Measurements from ENCODE around the gene HHAT.
A peak's percentile ranks its signal among the peaks of the same experiment; 100 is the strongest.

Gene HHAT

DNA sequence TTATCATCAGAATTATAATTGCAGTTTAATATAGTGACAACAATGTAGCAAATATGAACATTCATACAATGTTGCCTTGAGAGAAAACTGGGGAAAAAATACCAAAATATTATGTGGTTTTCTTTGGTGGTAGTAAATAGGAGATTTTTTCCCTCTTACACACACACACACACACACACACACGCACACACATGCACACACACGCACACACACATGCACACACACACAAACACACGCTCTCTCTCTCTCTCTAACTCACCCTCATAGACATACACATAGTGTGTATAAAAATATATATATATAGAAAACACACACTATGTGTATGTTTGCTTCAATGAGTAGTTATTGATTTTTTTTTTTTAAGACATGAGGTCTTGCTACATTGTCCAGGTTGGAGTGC is 211.6 kb downstream of the HHAT start:
- DNase-seq (ENCODE audit: low read depth in 2 of 2): no peak

DNA sequence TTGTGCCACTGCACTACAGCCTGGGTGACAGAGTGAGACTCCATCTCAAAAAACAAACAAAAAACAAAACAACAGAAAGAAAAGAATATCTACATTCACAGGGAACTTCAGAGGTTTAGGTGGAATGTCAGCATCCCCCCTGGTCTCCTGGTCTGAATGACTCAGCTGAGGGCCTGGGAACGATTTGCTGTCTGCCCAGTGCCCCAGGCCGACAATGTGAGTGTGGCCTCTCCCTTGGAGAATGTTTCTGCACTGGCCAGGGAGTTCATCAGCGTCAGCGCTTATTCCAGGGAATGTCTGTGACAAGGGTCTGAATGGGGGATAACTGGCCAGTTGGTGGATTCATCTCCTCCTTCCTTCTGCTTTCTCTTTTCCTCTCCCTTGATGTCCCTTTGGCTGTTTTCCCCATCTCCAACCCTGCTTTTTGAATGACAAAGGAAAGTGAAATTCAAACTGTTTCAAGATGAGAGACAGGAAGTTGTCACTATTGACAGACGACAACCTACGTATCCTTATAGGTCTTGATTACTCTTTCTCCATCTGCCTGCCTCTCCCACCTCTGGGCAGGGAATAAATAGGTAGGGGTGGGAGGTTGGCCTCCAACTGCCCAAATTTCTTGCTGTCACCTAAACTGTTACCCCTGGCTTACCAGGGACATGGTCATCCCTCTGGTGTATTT is 213.1 kb downstream of the HHAT start:
- no peak for DNase-seq (ENCODE audit: low read depth in 2 of 2)

- no peak for DNase-seq (ENCODE audit: low read depth in 2 of 2)
Observed at GRCh38 chr1:210551899-210552298, 223.2 kb downstream of the HHAT start.

DNA sequence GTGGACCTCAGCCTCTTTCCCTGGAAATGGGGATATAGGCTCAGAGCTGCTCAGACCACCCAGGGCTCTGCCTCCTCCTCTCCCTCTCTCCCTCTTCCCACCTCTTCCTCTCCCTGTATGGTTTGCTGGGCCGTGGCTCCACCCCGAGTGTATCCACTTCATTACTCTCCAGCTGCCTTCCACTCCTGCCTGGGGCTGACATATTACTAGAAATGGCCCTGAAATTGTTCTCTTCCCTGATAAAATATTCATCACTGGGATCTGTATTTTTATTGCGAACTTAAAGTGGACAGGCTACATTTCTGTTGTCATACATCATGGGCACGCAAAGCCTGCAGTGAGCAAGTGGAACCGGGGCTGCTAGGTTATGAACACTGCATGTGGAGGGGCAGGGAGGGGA is 225.0 kb downstream of the HHAT start:
- no peak for DNase-seq (ENCODE audit: low read depth in 2 of 2)

DNA sequence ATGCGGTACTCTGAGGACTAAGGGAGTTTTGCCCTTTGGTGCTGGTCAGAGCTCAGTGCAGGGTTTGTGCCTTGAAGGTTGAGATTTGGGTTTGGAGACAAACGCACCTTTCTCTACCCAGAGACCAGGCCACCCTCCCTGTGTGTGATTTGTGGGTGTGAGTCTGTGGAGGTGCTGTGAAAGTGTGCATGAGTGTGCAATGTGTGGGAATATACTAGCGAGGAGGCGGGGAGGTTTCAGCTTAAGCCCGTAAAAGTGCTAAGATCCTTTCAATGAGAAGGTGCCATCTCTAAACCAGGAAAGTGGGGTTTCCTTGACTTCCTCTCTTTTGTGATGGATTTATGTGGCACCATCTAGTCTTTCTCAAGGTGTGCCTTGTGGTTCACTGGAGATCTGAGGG is 225.7 kb downstream of the HHAT start:
- no peak for DNase-seq (ENCODE audit: low read depth in 2 of 2)

GRCh38 chr1:210556475-210556874 is 227.8 kb downstream of the HHAT start:
- no peak for DNase-seq (ENCODE audit: low read depth in 2 of 2)

DNA sequence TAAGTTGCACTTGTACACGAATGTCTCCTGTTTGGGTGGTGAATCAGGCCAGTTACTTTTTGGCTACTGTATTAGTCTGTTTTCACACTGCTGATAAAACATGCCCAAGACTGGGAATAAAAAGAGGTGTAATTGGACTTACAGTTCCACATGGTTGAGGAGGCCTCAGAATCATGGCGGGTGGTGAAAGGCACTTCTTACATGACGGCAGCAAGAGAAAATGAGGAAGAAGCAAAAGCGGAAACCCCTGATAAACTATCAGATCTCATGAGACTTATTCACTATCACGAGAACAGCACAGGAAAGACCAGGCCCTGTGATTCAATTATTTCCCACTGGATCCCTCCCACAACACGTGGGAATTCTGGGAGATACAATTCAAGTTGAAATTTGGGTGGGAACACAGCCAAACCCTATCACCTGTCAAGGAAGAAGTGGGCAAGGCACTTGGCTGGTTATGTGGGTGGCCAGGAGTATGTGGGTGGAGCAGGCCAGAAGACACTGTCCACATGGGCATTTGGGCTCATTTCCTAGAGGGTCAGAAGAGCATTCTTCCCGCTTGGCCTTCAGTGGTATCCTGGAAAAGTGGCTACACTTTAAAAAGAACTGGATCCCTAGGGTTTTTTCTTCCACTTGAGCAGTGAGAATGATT is 228.8 kb downstream of the HHAT start:
- no peak for DNase-seq (ENCODE audit: low read depth in 2 of 2)

DNA sequence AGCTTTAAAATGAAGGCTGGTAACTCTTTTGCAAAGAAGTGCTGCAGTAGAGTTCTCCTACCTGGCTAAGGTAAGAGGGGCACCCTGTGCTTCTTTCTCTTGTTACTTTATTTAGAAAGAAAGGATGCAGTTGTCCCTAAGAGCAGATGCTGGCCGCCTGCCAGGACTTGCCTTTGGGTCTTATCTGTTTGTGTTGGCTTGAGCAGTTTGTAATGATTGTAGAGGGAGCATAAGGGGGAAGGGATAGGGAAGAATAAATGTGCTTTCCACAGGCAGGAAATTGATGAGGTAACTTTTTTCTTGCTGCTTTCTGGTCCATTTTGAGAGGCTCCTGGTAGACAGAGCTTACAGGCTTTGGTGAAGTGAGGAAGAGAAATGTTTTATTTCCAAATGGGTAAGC is 229.6 kb downstream of the HHAT start:
- DNase-seq (ENCODE audit: low read depth in 2 of 2): no peak

- no peak for DNase-seq (ENCODE audit: low read depth in 2 of 2)
Observed at GRCh38 chr1:210565306-210565705, 236.6 kb downstream of the HHAT start.

DNA sequence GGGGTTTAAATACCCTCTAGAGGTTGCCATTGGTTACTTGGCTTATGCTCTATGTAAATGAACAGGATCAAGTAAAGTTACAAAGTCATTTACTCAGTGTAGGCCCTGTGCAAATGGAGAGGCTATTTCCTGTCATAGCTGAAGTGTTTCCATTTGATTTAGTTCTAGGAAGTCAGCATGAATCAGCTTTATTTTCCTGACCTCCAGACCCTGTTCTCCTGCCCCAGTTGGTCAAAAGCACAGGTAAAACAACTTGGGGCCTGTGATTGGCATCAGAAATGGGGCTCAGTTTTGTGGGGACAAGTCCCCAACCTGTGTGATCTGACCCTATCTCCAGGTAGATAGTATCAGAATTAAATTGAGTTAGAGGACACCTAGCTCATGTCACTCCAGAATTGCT is 239.9 kb downstream of the HHAT start:
- DNase-seq (ENCODE audit: low read depth in 2 of 2): no peak

DNA sequence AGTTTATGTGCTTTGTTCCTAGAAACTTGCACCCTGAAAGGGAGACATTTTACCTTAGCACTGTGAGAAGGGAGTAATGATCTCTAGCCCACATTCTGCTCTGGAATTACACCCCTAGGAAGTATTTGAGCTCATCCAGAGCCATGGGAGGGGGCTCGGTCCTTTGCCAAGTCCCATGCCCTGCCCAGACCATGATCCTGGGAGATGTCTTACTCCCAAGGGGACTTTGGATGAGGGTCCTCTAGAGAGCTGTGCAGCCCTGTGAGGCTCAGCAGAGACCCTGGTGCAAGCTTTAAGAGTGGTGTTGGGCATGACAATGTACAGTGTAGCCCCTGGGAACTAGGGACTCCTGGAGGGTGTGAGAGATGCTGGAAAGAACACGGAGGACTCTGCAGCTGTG is 241.4 kb downstream of the HHAT start:
- no peak for DNase-seq (ENCODE audit: low read depth in 2 of 2)

DNA sequence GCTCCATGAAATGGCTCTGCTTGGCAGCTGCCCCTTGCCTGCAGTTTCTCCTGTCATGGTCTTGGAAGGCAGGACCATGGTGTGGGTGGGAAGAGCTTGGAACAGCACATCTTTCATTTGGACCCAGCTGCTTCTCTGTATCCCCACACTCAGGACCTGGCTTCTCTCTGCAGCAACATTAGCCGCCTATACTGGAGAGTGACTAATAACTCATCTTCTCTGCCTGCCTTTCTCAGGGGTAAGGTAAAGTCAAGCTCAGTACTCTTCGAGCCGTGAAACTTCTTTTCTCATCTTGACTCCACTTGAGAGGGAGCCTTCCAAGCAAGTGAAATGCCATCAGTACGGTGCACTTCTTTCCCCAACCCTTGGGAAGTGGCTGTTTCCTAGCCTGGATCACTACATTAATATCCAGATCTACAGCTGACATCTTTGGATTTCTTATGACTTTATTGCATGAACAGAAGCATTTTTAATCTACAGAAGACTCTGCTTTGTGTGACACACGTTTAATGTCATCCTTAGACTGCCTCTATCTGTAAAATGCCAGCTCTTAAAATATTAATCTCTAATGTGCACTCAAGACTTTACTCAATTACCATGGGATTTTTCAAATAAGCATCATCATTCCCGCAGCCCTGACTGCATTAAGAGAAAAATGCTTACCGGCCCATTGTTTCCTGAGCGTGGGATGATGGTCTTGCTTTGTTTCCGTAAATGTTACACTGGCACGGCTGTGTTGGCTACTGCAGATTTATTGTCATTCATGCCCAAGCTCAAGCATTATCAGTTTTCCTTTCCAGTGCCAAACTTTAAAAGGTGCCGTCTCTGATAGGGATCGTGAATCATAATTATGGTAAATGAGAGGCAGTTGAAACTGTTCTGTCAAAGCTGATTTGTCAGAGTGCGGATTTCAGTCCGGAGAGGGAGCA is 242.9 kb downstream of the HHAT start:
- DNase-seq (ENCODE audit: low read depth in 2 of 2): no peak

DNA sequence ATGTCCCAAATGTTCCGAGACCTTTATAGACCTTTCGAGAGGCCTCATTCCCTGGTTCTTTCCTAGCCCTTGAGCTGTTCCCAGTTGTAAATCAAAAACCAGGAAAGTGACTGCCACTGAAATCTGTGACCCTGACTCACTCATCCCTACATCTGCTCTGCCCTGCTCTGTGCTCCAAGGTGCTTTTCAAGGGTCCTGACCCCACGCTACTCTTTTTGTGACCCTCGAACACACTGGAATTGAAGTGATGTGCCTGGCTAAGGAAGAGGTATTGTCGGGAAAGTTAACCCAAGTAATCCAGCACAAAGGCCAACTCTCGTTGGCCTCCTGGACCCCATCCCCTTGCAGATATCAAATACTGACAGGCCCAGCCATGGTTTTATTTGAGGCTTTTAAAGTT is 244.4 kb downstream of the HHAT start:
- DNase-seq (ENCODE audit: low read depth in 2 of 2): no peak

DNA sequence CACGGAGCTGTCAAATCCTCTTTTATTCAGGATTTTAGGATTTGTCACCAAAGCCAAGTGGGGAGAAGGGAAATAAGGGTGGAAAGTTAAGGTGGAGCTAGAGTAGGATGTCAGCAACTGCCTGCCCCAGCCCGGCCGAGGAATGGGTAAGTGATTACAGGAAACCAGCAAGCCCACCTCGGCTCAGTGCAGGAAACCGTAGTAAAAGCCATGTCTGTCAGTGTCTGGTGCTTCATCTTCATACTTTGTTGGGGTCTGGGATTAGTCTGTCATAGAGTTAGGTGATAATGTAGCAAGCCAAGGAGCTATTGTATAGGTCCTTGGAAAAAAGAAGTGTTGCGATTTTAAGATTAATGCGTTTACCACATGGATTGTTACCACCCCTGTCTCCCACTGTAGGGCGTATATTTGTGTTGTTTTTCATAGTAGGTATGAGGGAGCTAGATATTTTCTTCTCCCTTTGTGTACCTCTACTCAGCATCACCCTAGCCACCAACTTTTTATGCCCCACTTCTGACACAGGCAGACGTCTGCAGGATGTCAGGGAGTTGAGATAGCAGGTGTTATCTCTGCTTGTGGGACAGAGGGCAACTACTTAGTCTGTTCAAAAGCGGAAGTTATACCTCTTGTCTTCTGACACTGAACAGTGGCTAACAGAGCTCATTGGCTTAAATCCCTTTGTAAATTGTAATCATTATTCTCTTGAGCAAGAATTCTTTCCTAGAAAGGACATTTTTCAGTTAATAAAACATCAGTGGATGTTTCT is 253.7 kb downstream of the HHAT start:
- no peak for DNase-seq (ENCODE audit: low read depth in 2 of 2)

GRCh38 chr1:210584439-210585113 is 255.9 kb downstream of the HHAT start:
- DNase-seq (ENCODE audit: low read depth in 2 of 2): peak; percentile 11 to 19

- no peak for DNase-seq (ENCODE audit: low read depth in 2 of 2)
Observed at GRCh38 chr1:210586771-210587170, 258.1 kb downstream of the HHAT start.

GRCh38 chr1:210587566-210587965 is 258.9 kb downstream of the HHAT start:
- DNase-seq (ENCODE audit: low read depth in 2 of 2): no peak

DNA sequence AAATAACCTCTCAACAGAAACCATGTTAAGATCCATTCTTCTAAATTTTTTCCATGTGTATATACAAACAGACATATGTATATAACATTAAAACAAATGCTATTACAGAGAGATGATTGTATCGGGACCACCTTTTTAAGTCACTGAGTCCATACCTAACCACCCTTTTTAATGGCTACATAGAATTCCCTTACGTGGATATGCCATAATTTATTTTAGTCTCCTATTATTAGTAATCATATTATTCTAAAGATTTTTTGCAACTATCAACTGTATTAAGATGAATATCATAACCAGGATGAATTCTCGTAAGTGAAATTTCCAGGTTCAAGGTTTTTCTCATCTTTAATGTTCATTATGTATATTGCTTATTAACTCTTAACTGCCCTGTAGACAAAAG is 259.7 kb downstream of the HHAT start:
- DNase-seq (ENCODE audit: low read depth in 2 of 2): no peak

GRCh38 chr1:210588946-210589345 is 260.2 kb downstream of the HHAT start:
- DNase-seq (ENCODE audit: low read depth in 2 of 2): no peak

- DNase-seq (ENCODE audit: low read depth in 2 of 2): no peak
Observed at GRCh38 chr1:210591214-210591613, 262.5 kb downstream of the HHAT start.

DNA sequence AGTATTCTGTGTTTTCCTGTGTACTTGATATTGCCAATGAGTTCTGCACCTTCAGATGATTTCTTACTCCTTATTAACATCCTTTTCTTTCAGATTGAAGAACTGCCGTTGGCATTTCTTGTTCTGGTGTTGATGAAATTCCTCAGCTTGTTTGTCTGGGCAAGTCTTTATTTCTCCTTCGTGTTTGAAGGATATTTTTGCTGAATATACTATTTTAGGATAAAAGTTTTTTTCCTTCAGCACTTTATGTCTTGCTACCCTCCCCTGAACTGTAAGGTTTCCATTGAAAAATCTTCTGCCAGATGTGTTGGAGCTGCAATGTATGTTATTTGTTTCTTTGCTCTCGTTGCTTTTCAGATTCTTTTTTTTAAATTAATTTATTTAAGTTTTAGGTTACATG is 265.9 kb downstream of the HHAT start:
- no peak for DNase-seq (ENCODE audit: low read depth in 2 of 2)
